PC-3 (cell line): ENCODE results near the gene SEMA4G. TPM values are rescaled to one million over a fixed set of nuclear protein-coding genes. Genes with fewer than 3 reads are reported as not detected.

ENCODE experiments used
- ATAC-seq: fragments of 200-7000 bp; cut with Tn5 transposase; 2 replicates; pipeline ENCODE4 v1.9.1; 2020; ENCODE audit warnings: mild to moderate bottlenecking, moderate library complexity
- BruUV-seq: library from RNA; stranded (reverse); fragments of 400-500 nt; replicated peaks from 2 replicates; lab custom pipeline; 2021; lab: Mats Ljungman, UMichigan
- CTCF ChIA-PET: fragments of 300-600 bp; sonication (Branson Sonifier 250); formaldehyde crosslinking; loops from one replicate; lab custom pipeline; 2022; ENCODE audit warnings: antibody characterized with exemption; lab: Charles Lee
- POLR2A ChIA-PET: fragments of 300-600 bp; sonication (Branson Sonifier 250); formaldehyde crosslinking; loops from one replicate; lab custom pipeline; 2022; ENCODE audit warnings: antibody characterized with exemption; ENCODE audit not compliant: unreplicated experiment; lab: Charles Lee
- DNase-seq: peaks from one replicate; pipeline ENCODE4 v3.0.0-alpha.2; 2015
- H2AFZ ChIP-seq: fragments of 300-600 bp; sonication (generic); 2 replicates; pipeline ENCODE4 v1.6.0; 2016; ENCODE audit warnings: antibody characterized with exemption, low read length
- H3F3A ChIP-seq: fragments of 300-600 bp; sonication (generic); one replicate; pipeline ENCODE4 v1.6.0; 2017; ENCODE audit warnings: antibody characterized with exemption, low read length, control low read depth, mild to moderate bottlenecking; ENCODE audit not compliant: unreplicated experiment
- H3K27ac ChIP-seq: fragments of 300-600 bp; sonication (generic); 2 replicates; pipeline ENCODE4 v1.5.1; 2016; ENCODE audit warnings: mild to moderate bottlenecking, low read length
- H3K27me3 ChIP-seq: fragments of 300-600 bp; sonication (generic); 2 replicates; pipeline ENCODE4 v1.6.1; 2016; ENCODE audit warnings: low read length, mixed read lengths
- H3K36me3 ChIP-seq: fragments of 300-600 bp; sonication (generic); 2 replicates; pipeline ENCODE4 v1.6.1; 2016; ENCODE audit warnings: low read depth, mixed run types, low read length, mixed read lengths
- H3K4me1 ChIP-seq: fragments of 300-600 bp; sonication (generic); 2 replicates; pipeline ENCODE4 v1.5.1; 2016; ENCODE audit warnings: low read length; ENCODE audit not compliant: insufficient read depth
- H3K4me2 ChIP-seq: fragments of 300-600 bp; sonication (generic); 2 replicates; pipeline ENCODE4 v1.6.0; 2016; ENCODE audit warnings: low read length
- H3K4me3 ChIP-seq: fragments of 300-600 bp; sonication (generic); 2 replicates; pipeline ENCODE4 v1.5.1; 2016; ENCODE audit warnings: mild to moderate bottlenecking, low read length, mixed read lengths
- H3K79me2 ChIP-seq: fragments of 300-600 bp; sonication (generic); 2 replicates; pipeline ENCODE4 v1.6.1; 2017; ENCODE audit warnings: low read length, mixed read lengths
- H3K9ac ChIP-seq: fragments of 300-600 bp; sonication (generic); 2 replicates; pipeline ENCODE4 v1.6.0; 2016; ENCODE audit warnings: mild to moderate bottlenecking, low read length
- H3K9me2 ChIP-seq: fragments of 300-600 bp; sonication (generic); replicated peaks from 2 replicates; pipeline ENCODE4 v1.6.1; 2016; ENCODE audit warnings: mixed run types, low read length, mixed read lengths
- H3K9me3 ChIP-seq: fragments of 300-600 bp; sonication (generic); 2 replicates; pipeline ENCODE4 v1.6.1; 2016; ENCODE audit warnings: low read length, mixed read lengths
- H4K20me1 ChIP-seq: fragments of 300-600 bp; sonication (generic); 2 replicates; pipeline ENCODE4 v1.6.1; 2016; ENCODE audit warnings: low read length, mixed read lengths
- EZH2 ChIP-seq: fragments of 300-600 bp; sonication (generic); IDR thresholded peaks from one replicate; pipeline ENCODE4 v1.6.1; 2017; ENCODE audit warnings: antibody characterized with exemption, mild to moderate bottlenecking, low read length; ENCODE audit not compliant: unreplicated experiment
- EZH2phosphoT487 ChIP-seq: fragments of 300-600 bp; sonication (generic); IDR thresholded peaks from 2 replicates; pipeline ENCODE4 v1.6.1; 2018; ENCODE audit warnings: mild to moderate bottlenecking, antibody characterized with exemption, low read length, borderline replicate concordance
- intact Hi-C: fragments of 100-400 bp; cut with micrococcal nuclease; formaldehyde crosslinking; loops from 2 replicates; pipeline ENCODE4 v1.9.0; 2023
- total RNA-seq: library from RNA; depleted of rRNA; stranded (reverse); fragments of >200 nt; gene quantifications from 2 replicates; pipeline ENCODE4 v1.2.3, GENCODE V29; 2014
- TF ChIP-seq, protein P1 (sequence below): fragments of 300-600 bp; sonication (generic); conservative IDR thresholded peaks from 2 replicates; pipeline ENCODE4 v1.5.1; 2017; ENCODE audit warnings: antibody characterized with exemption, low read depth, mild to moderate bottlenecking, low read length

The SEMA4G gene
- total RNA-seq, 1 experiment from 2014 or later = 2.6 TPM

DNA sequence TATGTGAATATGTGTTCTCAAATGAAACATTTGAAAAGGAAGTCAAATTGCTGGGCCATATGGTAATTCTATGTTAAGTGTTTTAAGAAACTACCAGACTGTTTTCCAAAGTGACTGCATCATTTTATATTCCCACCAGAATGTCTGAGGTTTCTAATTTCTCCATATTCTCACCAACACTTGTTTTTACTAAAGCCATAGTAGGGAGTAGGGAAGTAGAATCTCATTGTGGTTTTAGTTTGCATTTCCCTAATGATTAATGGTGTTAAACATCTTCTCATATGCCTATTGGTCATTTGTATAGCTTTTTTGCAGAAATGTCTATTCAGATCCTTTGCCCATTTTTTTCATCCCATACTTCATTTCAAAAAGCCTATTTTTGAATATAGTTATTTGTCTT lies 9.1 kb upstream of the SEMA4G start:
- ChIA-PET POLR2A (no interaction called here), CTCF (no interaction called here)
- no peak overlapping the region for H3K4me2 ChIP-seq
- no peaks in the 10 kb centered on the region for H3K4me1 ChIP-seq
- H3K9ac ChIP-seq = no peak overlapping the region
- no TSS peak for BruUV-seq
- no peak overlapping the region for H3K27ac ChIP-seq
- H3K79me2 ChIP-seq = no peaks in the 10 kb centered on the region
- no peaks in the 10 kb centered on the region for H3K9me2 ChIP-seq
- no peak overlapping the region for H3K4me3 ChIP-seq
- ATAC-seq (no peak), DNase-seq (no peak)
- no peak for TF ChIP-seq EZH2phosphoT487
- TF ChIP-seq, protein P1, sequence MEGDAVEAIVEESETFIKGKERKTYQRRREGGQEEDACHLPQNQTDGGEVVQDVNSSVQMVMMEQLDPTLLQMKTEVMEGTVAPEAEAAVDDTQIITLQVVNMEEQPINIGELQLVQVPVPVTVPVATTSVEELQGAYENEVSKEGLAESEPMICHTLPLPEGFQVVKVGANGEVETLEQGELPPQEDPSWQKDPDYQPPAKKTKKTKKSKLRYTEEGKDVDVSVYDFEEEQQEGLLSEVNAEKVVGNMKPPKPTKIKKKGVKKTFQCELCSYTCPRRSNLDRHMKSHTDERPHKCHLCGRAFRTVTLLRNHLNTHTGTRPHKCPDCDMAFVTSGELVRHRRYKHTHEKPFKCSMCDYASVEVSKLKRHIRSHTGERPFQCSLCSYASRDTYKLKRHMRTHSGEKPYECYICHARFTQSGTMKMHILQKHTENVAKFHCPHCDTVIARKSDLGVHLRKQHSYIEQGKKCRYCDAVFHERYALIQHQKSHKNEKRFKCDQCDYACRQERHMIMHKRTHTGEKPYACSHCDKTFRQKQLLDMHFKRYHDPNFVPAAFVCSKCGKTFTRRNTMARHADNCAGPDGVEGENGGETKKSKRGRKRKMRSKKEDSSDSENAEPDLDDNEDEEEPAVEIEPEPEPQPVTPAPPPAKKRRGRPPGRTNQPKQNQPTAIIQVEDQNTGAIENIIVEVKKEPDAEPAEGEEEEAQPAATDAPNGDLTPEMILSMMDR = no peak
- TF ChIP-seq EZH2 = no peak
- no peaks in the 10 kb centered on the region for H3F3A ChIP-seq
- H3K27me3 ChIP-seq = no peaks in the 10 kb centered on the region
- H3K36me3 ChIP-seq = peaks cover 30% of the 10 kb centered on the region
- H4K20me1 ChIP-seq = no peaks in the 10 kb centered on the region
- no peak overlapping the region for H2AFZ ChIP-seq
- intact Hi-C loops = no loop called here
- no peaks in the 10 kb centered on the region for H3K9me3 ChIP-seq

DNA sequence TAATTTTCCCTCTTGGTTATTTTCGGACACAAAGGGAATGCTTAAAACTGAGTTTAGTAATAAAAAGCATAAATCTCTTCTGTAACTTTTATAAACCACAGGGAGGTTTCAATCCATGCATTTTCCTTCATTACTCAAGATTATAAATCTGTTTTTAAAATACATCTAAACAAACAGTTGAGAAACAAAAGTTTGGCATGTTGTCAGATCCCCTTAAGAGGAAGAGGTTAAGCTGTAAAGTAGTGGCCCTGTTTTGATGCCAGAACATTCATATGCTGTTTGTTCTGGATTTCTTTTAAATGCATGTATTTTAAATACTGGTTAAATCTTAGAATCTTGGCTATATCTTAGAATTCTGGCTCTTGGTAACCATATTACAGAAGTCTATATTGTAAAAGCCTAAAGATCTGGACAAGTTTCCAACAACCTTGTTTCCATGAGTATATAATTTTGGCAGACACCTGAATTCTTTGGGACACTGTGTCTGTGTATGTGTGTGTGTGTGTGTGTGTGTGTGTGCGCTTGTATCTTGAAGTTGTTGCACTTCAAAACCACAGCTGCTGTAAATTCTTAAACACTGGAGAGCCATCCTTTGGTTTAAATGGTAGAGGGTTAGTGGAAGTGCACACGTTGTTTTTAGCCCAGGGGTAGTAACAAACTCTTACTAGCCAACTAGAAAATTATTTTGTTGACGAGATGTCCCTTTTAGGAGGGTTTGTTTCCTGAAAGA lies 6.8 kb upstream of the SEMA4G start:
- POLR2A ChIA-PET = no interaction called here
- no peak overlapping the region for H3K4me3 ChIP-seq
- H3K27me3 ChIP-seq = no peaks in the 10 kb centered on the region
- TF ChIP-seq, protein P1 = no peak
- H3K79me2 ChIP-seq = no peaks in the 10 kb centered on the region
- CTCF ChIA-PET = no interaction called here
- H3K9me3 ChIP-seq = no peaks in the 10 kb centered on the region
- intact Hi-C loops = no loop called here
- no peaks in the 10 kb centered on the region for H3K4me1 ChIP-seq
- no peak overlapping the region for H3K9ac ChIP-seq
- no peak overlapping the region for H3K4me2 ChIP-seq
- peaks cover 24% of the 10 kb centered on the region for H3K36me3 ChIP-seq
- H3K27ac ChIP-seq = no peak overlapping the region
- H3F3A ChIP-seq = no peaks in the 10 kb centered on the region
- DNase-seq (no peak), ATAC-seq (no peak)
- H3K9me2 ChIP-seq = no peaks in the 10 kb centered on the region
- H4K20me1 ChIP-seq = no peaks in the 10 kb centered on the region
- no TSS peak for BruUV-seq
- no peak overlapping the region for H2AFZ ChIP-seq

DNA sequence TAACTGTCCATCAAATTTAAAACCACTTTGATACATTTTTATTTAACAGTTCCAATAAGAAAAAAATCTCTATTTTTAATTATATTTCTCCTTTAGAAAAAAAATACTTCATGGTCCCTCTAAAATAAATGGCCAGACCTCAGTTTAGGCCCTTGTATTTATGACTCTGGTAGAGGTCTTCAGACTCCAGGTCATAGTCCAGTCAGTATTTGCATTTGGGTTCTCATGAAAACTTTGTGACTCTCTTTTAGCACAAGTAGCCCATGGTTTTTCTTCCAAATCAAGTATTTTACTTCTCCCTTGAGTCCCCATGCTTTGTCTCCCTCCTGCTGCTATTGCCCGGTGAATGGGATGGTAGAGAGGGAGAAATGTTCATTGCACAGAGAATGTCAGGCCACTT lies 5.5 kb upstream of the SEMA4G start:
- no peaks in the 10 kb centered on the region for H3K9me3 ChIP-seq
- no peak overlapping the region for H3K27ac ChIP-seq
- no peaks in the 10 kb centered on the region for H3F3A ChIP-seq
- peaks cover 6% of the 10 kb centered on the region; the same call in 1 of the 2 replicates for H3K4me1 ChIP-seq
- BruUV-seq = no TSS peak
- H4K20me1 ChIP-seq = no peaks in the 10 kb centered on the region
- DNase-seq (no peak), ATAC-seq (no peak)
- intact Hi-C loops = no loop called here
- H3K4me3 ChIP-seq = no peak overlapping the region
- no peaks in the 10 kb centered on the region for H3K9me2 ChIP-seq
- TF ChIP-seq EZH2 (no peak), EZH2phosphoT487 (no peak)
- TF ChIP-seq, protein P1 = no peak
- ChIA-PET CTCF (no interaction called here), POLR2A (no interaction called here)
- H3K9ac ChIP-seq = no peak overlapping the region
- no peaks in the 10 kb centered on the region for H3K79me2 ChIP-seq
- H3K27me3 ChIP-seq = no peaks in the 10 kb centered on the region
- H3K4me2 ChIP-seq = no peak overlapping the region
- H2AFZ ChIP-seq = no peak overlapping the region
- H3K36me3 ChIP-seq = peaks cover 17% of the 10 kb centered on the region
